ENCODE data around the gene TLX2.
A peak's percentile ranks its signal among the peaks of the same experiment; 100 is the strongest.

TLX2 gene

GRCh38 chr2:74512744-74513604, 1.3 kb upstream of the TLX2 start:
- DNase-seq: no peak

- peak in 1 of 5 donors; percentile 69 for DNase-seq
Measured at GRCh38 chr2:74513605-74514367, 464 bp upstream of the TLX2 start.

- DNase-seq: peak in 1 of 5 donors; percentile 34
Measured at GRCh38 chr2:74515271-74515980, 1.2 kb downstream of the TLX2 start.

GRCh38 chr2:74515981-74516633, 1.9 kb downstream of the TLX2 start:
- peak; percentile 47 to 82 (median 60) for DNase-seq

GRCh38 chr2:74516650-74517049, 2.4 kb downstream of the TLX2 start:
- no peak for DNase-seq

GRCh38 chr2:74522516-74522915, 8.3 kb downstream of the TLX2 start:
- DNase-seq: no peak

GRCh38 chr2:74524005-74524404, 9.8 kb downstream of the TLX2 start:
- DNase-seq: no peak

GRCh38 chr2:74524955-74525716, 10.9 kb downstream of the TLX2 start:
- DNase-seq: no peak

- peak in 1 of 5 donors; percentile 38 for DNase-seq
Measured at GRCh38 chr2:74525717-74526648, 11.7 kb downstream of the TLX2 start, which contains the start of gene DQX1. DQX1 (minus strand) TSS chr2:74526231; CDS start chr2:74525729, 502 bp downstream.

- DNase-seq: no peak
Measured at GRCh38 chr2:74526649-74527230, 12.5 kb downstream of the TLX2 start.

- DNase-seq: no peak
Measured at GRCh38 chr2:74527741-74528140, 13.5 kb downstream of the TLX2 start.

- no peak for DNase-seq
Measured at GRCh38 chr2:74528600-74529356, 14.5 kb downstream of the TLX2 start.

GRCh38 chr2:74529357-74530238, 15.3 kb downstream of the TLX2 start, which contains the start of the genes AUP1 and HTRA2:
AUP1 (minus strand) TSS chr2:74529706; CDS start chr2:74529629, 77 bp downstream.
HTRA2 (plus strand) TSS chr2:74529933; CDS start chr2:74530007, 74 bp downstream.
- DNase-seq: peak; percentile 72 to 96 (median 78)

GRCh38 chr2:74530239-74531187, 16.3 kb downstream of the TLX2 start:
- DNase-seq: peak in 3 of 5 donors; percentile 24 to 69 (median 35)

- no peak for DNase-seq
Measured at GRCh38 chr2:74531666-74532065, 17.4 kb downstream of the TLX2 start.

GRCh38 chr2:74532222-74532621, 18.0 kb downstream of the TLX2 start:
- DNase-seq: peak in 1 of 5 donors; percentile 67

- no peak for DNase-seq
Measured at GRCh38 chr2:74533464-74533863, 19.2 kb downstream of the TLX2 start.

All from T-helper 1 cell (primary cell).